ENCODE measurements around the gene SLC4A1. TPM values are rescaled to one million over a fixed set of nuclear protein-coding genes. Genes with fewer than 3 reads are reported as not detected.

The SLC4A1 gene
- total RNA-seq (2022; extraction: Qiagen RNA extraction; ENCODE audit: low read depth), result 0.03 TPM in 1 of 5 replicates, not detected in the others

GRCh38 chr17:44267818-44268490 is at the start of gene SLC4A1:
Gene SLC4A1, minus strand, starts transcription at chr17:44268135. Its CDS starts 5,269 bp downstream, at chr17:44262866.

GRCh38 chr17:44308320-44308818 is 40.4 kb upstream of the SLC4A1 start, which contains the start of gene RUNDC3A:
Gene RUNDC3A, plus strand, starts transcription at chr17:44308601. Its CDS starts 232 bp downstream, at chr17:44308833.

GRCh38 chr17:44219616-44220212 is 48.2 kb downstream of the SLC4A1 start, which contains the start of gene UBTF:
Gene UBTF, minus strand, starts transcription at chr17:44219675. Its CDS starts 1,446 bp downstream, at chr17:44218229.

GRCh38 chr17:44199553-44200477 is 68.1 kb downstream of the SLC4A1 start, which contains the start of gene ATXN7L3:
Gene ATXN7L3, minus strand, starts transcription at chr17:44199884. Its CDS starts 1,814 bp downstream, at chr17:44198070.

Other genes starting within 250 kb of the SLC4A1 start
- 48.4 to 53.4 TPM (median 53.0 TPM) in 5 replicates for gene LSM12, start 201.5 kb downstream of the SLC4A1 start, total RNA-seq (2022; extraction: Qiagen RNA extraction; ENCODE audit: low read depth)
- gene G6PC3, start 197.4 kb downstream of the SLC4A1 start, total RNA-seq (2022; extraction: Qiagen RNA extraction; ENCODE audit: low read depth), result 125 to 170 TPM (median 161 TPM) in 5 replicates
- gene HDAC5, start 144.5 kb downstream of the SLC4A1 start, total RNA-seq (2022; extraction: Qiagen RNA extraction; ENCODE audit: low read depth), result 12.6 to 14.9 TPM (median 14.3 TPM) in 5 replicates
- 6.7 to 9.6 TPM (median 9.0 TPM) in 5 replicates for gene HROB, start 126.2 kb downstream of the SLC4A1 start, total RNA-seq (2022; extraction: Qiagen RNA extraction; ENCODE audit: low read depth)
- gene ASB16, start 97.4 kb downstream of the SLC4A1 start, total RNA-seq (2022; extraction: Qiagen RNA extraction; ENCODE audit: low read depth), result 0.12 TPM in 1 of 5 replicates, not detected in the others
- 35.6 to 45.7 TPM (median 42.6 TPM) in 5 replicates for gene TMUB2, start 81.2 kb downstream of the SLC4A1 start, total RNA-seq (2022; extraction: Qiagen RNA extraction; ENCODE audit: low read depth)
- 55.0 to 70.4 TPM (median 67.8 TPM) in 5 replicates for gene ATXN7L3, start 68.3 kb downstream of the SLC4A1 start, total RNA-seq (2022; extraction: Qiagen RNA extraction; ENCODE audit: low read depth)
- gene UBTF, start 48.5 kb downstream of the SLC4A1 start, total RNA-seq (2022; extraction: Qiagen RNA extraction; ENCODE audit: low read depth), result 83.2 to 90.7 TPM (median 87.2 TPM) in 5 replicates
- 0.39 to 1.3 TPM (median 0.80 TPM) in 5 replicates for gene RUNDC3A, start 40.5 kb upstream of the SLC4A1 start, total RNA-seq (2022; extraction: Qiagen RNA extraction; ENCODE audit: low read depth)
- gene SLC25A39, start 56.7 kb upstream of the SLC4A1 start, total RNA-seq (2022; extraction: Qiagen RNA extraction; ENCODE audit: low read depth), result 146 to 196 TPM (median 193 TPM) in 5 replicates
- 210 to 235 TPM (median 227 TPM) in 5 replicates for gene GRN, start 77.2 kb upstream of the SLC4A1 start, total RNA-seq (2022; extraction: Qiagen RNA extraction; ENCODE audit: low read depth)
- gene FAM171A2, start 95.7 kb upstream of the SLC4A1 start, total RNA-seq (2022; extraction: Qiagen RNA extraction; ENCODE audit: low read depth), result 2.6 to 4.2 TPM (median 3.5 TPM) in 5 replicates
- 1.2 to 1.8 TPM (median 1.5 TPM) in 5 replicates for gene ITGA2B, start 121.5 kb upstream of the SLC4A1 start, total RNA-seq (2022; extraction: Qiagen RNA extraction; ENCODE audit: low read depth)
- 15.3 to 22.7 TPM (median 21.8 TPM) in 5 replicates for gene GPATCH8, start 235.3 kb upstream of the SLC4A1 start, total RNA-seq (2022; extraction: Qiagen RNA extraction; ENCODE audit: low read depth)